ENCODE measurements around the gene MCRIP1. TPM values are rescaled to one million over a fixed set of nuclear protein-coding genes. Genes with fewer than 3 reads are reported as not detected.

MCRIP1 gene
- total and polyA plus RNA-seq, 4 donors, result 16.6 to 42.0 (median 26.2) TPM

DNA sequence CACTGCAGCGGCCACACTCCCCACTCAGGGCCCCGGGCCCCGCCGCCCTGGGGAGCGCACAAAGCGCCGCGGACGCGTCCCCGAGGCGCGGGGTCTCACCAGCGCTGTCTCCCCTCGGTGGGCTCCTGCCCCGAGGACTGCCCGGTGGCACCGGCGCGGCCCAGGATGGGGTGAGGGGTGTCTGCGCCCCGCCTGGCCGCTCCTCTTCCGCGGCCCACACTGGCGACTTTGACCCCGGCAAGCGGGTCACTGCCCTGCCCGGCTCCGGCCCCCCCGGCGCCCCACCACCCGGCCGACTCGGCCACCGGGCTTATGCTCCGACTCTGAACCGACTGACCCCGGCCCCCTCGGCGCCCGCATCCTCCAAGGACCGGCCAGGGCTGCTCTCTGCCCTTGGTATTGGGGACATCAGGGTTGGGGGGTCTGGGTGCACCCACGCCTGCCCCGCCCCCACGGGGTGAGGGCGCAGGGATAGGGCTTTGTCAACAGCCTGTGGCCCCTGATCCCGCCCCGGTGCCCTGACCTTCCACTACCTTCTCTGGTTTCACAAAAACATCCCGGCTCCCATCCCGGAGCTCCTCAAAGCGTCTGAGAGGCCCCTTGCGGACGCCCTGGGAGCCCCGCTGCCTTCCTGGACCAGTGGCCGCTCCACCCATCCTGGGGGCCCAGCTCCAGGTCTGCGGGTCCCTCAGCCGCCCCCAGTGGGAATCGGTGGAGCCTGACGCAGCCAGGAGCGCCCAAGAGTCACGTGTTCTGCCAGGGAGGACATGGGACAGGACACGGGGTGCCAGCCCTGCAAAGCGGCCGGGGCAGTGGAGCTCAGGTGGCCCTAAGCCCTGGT is 28.3 kb downstream of the MCRIP1 start:
- Histone ChIP-seq H3K9ac (ENCODE audit: low read depth in 1 of 2, low read length in 2 of 2) (peak overlapping the region in 1 of 2 donors; percentile 7), H3K36me3 (ENCODE audit: control insufficient read depth in 4 of 4, insufficient read depth in 3 of 4, low read depth in 1 of 4, low read length in 3 of 4) (peaks cover 0 to 3% (median 3%) of the 10 kb centered on the region in 4 donors), H3K27me3 (ENCODE audit: control insufficient read depth in 4 of 4, insufficient read depth in 4 of 4, low read length in 3 of 4) (peaks cover 0 to 2% (median 0%) of the 10 kb centered on the region in 4 donors), H3K27ac (ENCODE audit: low read depth in 1 of 2, low read length in 2 of 2) (peak overlapping the region; percentile 78 to 80), H3K9me3 (ENCODE audit: control insufficient read depth in 4 of 4, low read length in 3 of 4) (no peaks in the 10 kb centered on the region), H3K4me3 (ENCODE audit: low read depth in 1 of 3, low read length in 3 of 3) (peak overlapping the region; percentile 66 to 90 (median 75)), H3K4me1 (ENCODE audit: control insufficient read depth in 4 of 4, insufficient read depth in 4 of 4, low read length in 3 of 4) (peaks cover 14 to 26% (median 23%) of the 10 kb centered on the region in 4 donors)
- no peak for DNase-seq (ENCODE audit: low spot score)
- TF ChIP-seq SP1 (IDR thresholded peaks at IDR 0.05), result peak; percentile 44
- TF ChIP-seq RXRA (IDR thresholded peaks at IDR 0.05), result peak; percentile 69 to 70
- TF ChIP-seq NR2F2 (IDR thresholded peaks at IDR 0.05), result peak; percentile 38
- no peak for TF ChIP-seq FOXA1 (IDR thresholded peaks at IDR 0.05)
- TF ChIP-seq HNF4A (conservative IDR thresholded peaks at IDR 0.05), result peak; percentile 74 to 81
- TF ChIP-seq FOXA2 (IDR thresholded peaks at IDR 0.05), result peak; percentile 11
- 2% methylated on average over 65 of the region's 65 CpGs for WGBS

DNA sequence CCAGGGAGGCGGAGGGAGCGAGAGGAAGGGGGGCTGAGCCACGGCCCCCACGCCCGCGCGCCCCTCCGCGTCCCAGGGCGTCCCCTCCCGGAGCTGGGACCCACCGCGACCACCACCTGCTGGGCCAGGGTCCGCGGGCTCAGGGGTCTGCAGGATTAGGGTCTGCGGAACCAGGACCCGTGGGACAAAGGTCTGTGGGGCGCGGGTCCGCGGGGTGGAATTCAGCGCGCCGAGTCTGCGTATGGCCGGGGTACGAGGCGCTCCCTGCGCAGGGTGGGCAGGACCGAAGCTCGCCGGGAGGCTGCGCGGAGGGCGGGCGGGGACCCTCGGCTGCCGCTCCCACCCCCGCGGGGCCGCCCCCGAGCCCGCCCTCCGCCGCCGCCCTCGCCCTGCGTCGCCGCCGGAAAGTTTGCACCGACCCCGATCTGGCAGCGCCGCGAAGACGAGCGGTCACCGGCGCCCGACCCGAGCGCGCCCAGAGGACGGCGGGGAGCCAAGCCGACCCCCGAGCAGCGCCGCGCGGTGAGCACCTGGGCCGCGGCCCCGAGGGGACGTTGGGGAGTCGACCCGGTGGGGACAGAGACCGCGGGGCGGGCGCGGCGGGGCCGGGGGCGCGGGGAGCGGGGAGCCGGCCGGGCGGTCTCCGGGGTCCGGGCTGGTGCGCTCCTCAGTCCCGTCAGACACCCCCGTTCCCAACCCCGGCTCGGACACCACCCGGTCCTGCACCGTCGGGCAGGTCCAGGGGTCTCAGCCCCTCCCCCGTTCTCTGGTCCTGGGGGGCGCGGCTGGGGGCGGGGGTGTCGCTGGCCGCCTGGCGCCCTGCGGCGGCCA is 29.1 kb downstream of the MCRIP1 start, which contains the start of gene GCGR:
Gene GCGR, plus strand, starts transcription at position 423 of the 831 bp plus-strand sequence. CDS start 4,869 bp downstream, outside the sequence.
- H3K27me3 ChIP-seq (ENCODE audit: control insufficient read depth in 4 of 4, insufficient read depth in 4 of 4, low read length in 3 of 4), result peaks cover 0 to 2% (median 0%) of the 10 kb centered on the region in 4 donors
- TF ChIP-seq, protein P1, sequence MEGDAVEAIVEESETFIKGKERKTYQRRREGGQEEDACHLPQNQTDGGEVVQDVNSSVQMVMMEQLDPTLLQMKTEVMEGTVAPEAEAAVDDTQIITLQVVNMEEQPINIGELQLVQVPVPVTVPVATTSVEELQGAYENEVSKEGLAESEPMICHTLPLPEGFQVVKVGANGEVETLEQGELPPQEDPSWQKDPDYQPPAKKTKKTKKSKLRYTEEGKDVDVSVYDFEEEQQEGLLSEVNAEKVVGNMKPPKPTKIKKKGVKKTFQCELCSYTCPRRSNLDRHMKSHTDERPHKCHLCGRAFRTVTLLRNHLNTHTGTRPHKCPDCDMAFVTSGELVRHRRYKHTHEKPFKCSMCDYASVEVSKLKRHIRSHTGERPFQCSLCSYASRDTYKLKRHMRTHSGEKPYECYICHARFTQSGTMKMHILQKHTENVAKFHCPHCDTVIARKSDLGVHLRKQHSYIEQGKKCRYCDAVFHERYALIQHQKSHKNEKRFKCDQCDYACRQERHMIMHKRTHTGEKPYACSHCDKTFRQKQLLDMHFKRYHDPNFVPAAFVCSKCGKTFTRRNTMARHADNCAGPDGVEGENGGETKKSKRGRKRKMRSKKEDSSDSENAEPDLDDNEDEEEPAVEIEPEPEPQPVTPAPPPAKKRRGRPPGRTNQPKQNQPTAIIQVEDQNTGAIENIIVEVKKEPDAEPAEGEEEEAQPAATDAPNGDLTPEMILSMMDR (IDR thresholded peaks at IDR 0.05; ENCODE audit: low read depth, low read length, missing input control), result no peak
- TF ChIP-seq EGR1 (IDR thresholded peaks at IDR 0.05; ENCODE audit: low read depth in 2 of 2) (no peak), TAF1 (conservative IDR thresholded peaks at IDR 0.05) (no peak), HNF4A (conservative IDR thresholded peaks at IDR 0.05) (no peak), RXRA (IDR thresholded peaks at IDR 0.05) (no peak), FOXA2 (IDR thresholded peaks at IDR 0.05) (no peak), GABPA (IDR thresholded peaks at IDR 0.05 in 1 of 2, conservative IDR thresholded peaks at IDR 0.05 in 1 of 2) (no peak), RAD21 (IDR thresholded peaks at IDR 0.05) (no peak), JUND (IDR thresholded peaks at IDR 0.05) (no peak), YY1 (IDR thresholded peaks at IDR 0.05) (no peak), FOXA1 (IDR thresholded peaks at IDR 0.05) (no peak), NR2F2 (IDR thresholded peaks at IDR 0.05) (no peak)
- TF ChIP-seq, protein P2, sequence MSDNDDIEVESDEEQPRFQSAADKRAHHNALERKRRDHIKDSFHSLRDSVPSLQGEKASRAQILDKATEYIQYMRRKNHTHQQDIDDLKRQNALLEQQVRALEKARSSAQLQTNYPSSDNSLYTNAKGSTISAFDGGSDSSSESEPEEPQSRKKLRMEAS (IDR thresholded peaks at IDR 0.05), result no peak
- TF ChIP-seq, protein P3, sequence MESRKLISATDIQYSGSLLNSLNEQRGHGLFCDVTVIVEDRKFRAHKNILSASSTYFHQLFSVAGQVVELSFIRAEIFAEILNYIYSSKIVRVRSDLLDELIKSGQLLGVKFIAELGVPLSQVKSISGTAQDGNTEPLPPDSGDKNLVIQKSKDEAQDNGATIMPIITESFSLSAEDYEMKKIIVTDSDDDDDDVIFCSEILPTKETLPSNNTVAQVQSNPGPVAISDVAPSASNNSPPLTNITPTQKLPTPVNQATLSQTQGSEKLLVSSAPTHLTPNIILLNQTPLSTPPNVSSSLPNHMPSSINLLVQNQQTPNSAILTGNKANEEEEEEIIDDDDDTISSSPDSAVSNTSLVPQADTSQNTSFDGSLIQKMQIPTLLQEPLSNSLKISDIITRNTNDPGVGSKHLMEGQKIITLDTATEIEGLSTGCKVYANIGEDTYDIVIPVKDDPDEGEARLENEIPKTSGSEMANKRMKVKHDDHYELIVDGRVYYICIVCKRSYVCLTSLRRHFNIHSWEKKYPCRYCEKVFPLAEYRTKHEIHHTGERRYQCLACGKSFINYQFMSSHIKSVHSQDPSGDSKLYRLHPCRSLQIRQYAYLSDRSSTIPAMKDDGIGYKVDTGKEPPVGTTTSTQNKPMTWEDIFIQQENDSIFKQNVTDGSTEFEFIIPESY (IDR thresholded peaks at IDR 0.05), result no peak
- TF ChIP-seq, protein P4, sequence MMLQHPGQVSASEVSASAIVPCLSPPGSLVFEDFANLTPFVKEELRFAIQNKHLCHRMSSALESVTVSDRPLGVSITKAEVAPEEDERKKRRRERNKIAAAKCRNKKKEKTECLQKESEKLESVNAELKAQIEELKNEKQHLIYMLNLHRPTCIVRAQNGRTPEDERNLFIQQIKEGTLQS (IDR thresholded peaks at IDR 0.05), result no peak
- peaks cover 0 to 3% (median 0%) of the 10 kb centered on the region in 4 donors for H3K36me3 ChIP-seq (ENCODE audit: control insufficient read depth in 4 of 4, insufficient read depth in 3 of 4, low read depth in 1 of 4, low read length in 3 of 4)
- DNase-seq (ENCODE audit: low spot score), result no peak
- H3K4me1 ChIP-seq (ENCODE audit: control insufficient read depth in 4 of 4, insufficient read depth in 4 of 4, low read length in 3 of 4), result peaks cover 14 to 26% (median 21%) of the 10 kb centered on the region in 4 donors
- H3K9me3 ChIP-seq (ENCODE audit: control insufficient read depth in 4 of 4, low read length in 3 of 4), result no peaks in the 10 kb centered on the region
- H3K9ac ChIP-seq (ENCODE audit: low read depth in 1 of 2, low read length in 2 of 2), result peak within 1 kb of the TSS in 1 of 2 donors; percentile 7
- peak within 1 kb of the TSS; percentile 78 to 80 for H3K27ac ChIP-seq (ENCODE audit: low read depth in 1 of 2, low read length in 2 of 2)
- H3K4me3 ChIP-seq (ENCODE audit: low read depth in 1 of 3, low read length in 3 of 3), result peak within 1 kb of the TSS; percentile 66 to 90 (median 75)
- 2% methylated on average over 110 of the region's 110 CpGs for WGBS

Measured in liver (tissue), 9 donors.